HCT116 (cell line): ENCODE data around the gene RIPOR3. TPM values are rescaled to one million over a fixed set of nuclear protein-coding genes. Genes with fewer than 3 reads are reported as not detected.

Experiments
- ATAC-seq: fragments of 200-7000 bp; cut with Tn5 transposase; 2 replicates; pipeline ENCODE4 v1.9.1; 2020; ENCODE audit warnings: mild to moderate bottlenecking, moderate library complexity
- BruUV-seq: library from RNA; stranded (reverse); fragments of 400-500 nt; replicated peaks from 2 replicates; lab custom pipeline; 2021; lab: Mats Ljungman, UMichigan
- CTCF ChIA-PET: fragments of 300-600 bp; sonication (Branson Sonifier 250); formaldehyde crosslinking; loops from one replicate; lab custom pipeline; 2021; ENCODE audit warnings: antibody characterized with exemption; lab: Charles Lee
- POLR2A ChIA-PET: fragments of 300-600, 350-600 bp; sonication (Branson Sonifier 250); formaldehyde crosslinking; loops from one replicate; lab custom pipeline; 2021; ENCODE audit warnings: antibody characterized with exemption; lab: Charles Lee
- RAD21 ChIA-PET, 2 experiments: fragments of 300-600 bp; sonication (Branson Sonifier 250); formaldehyde crosslinking; loops; one replicate each; lab custom pipeline; 2023; ENCODE audit warnings: low total read pairs in 2 of 2; ENCODE audit not compliant: uncharacterized antibody in 2 of 2, unreplicated experiment in 2 of 2, low non-redundant PET in 1 of 2; lab: Charles Lee
- DNase-seq: peaks from one replicate; pipeline ENCODE4 v3.0.0-alpha.2; 2010; ENCODE audit warnings: low read depth, low spot score
- H2AFZ ChIP-seq: fragments of 200-600 bp; shearing (Covaris generic), sonication (generic); 2 replicates; pipeline ENCODE4 v1.6.1; 2017; ENCODE audit warnings: low read depth, mixed run types, mixed read lengths, antibody characterized with exemption, low read length; ENCODE audit not compliant: poor library complexity, severe bottlenecking
- H3K27ac ChIP-seq: 2 replicates; pipeline ENCODE4 v1.5.1; 2012; ENCODE audit warnings: low read depth, low read length
- H3K27me3 ChIP-seq: fragments of 200-600 bp; sonication (generic); 2 replicates; pipeline ENCODE4 v1.6.1; 2016; ENCODE audit warnings: mixed run types, low read length, mixed read lengths; ENCODE audit not compliant: insufficient read depth
- H3K36me3 ChIP-seq, 2 experiments: fragments of 200-500 bp in 1 of 2; fragments of 200-600 bp in 1 of 2; sonication (Bioruptor generic) in 1 of 2; sonication (generic) in 1 of 2; 2 replicates each; pipeline versions ENCODE4 v1.5.1 to v1.6.1; 2014 to 2016; ENCODE audit warnings: low read length in 2 of 2, inconsistent platforms in 1 of 2, mixed read lengths in 1 of 2, mixed run types in 1 of 2; ENCODE audit not compliant: insufficient read depth in 2 of 2, control insufficient read depth in 1 of 2
- H3K4me1 ChIP-seq, 2 experiments: fragments of 200-600 bp in 1 of 2; sonication (generic) in 1 of 2; 2 replicates each; pipeline versions ENCODE4 v1.5.1 to v1.6.1; 2012 to 2017; ENCODE audit warnings: low read length in 2 of 2, inconsistent platforms in 1 of 2, mild to moderate bottlenecking in 1 of 2, mixed read lengths in 1 of 2, mixed run types in 1 of 2, moderate library complexity in 1 of 2; ENCODE audit not compliant: insufficient read depth in 2 of 2, control insufficient read depth in 1 of 2
- H3K4me2 ChIP-seq: fragments of 200-600 bp; sonication (generic); 2 replicates; pipeline ENCODE4 v1.6.1; 2017; ENCODE audit warnings: mixed run types, low read length, mixed read lengths
- H3K4me3 ChIP-seq, 2 experiments: fragments of 200-600 bp in 1 of 2; sonication (generic) in 1 of 2; replicated peaks in 1 of 2; 2 replicates each; pipeline ENCODE4 v1.5.1; 2011 to 2016; ENCODE audit warnings: low read length in 2 of 2, control low read depth in 1 of 2, low read depth in 1 of 2, mild to moderate bottlenecking in 1 of 2, mixed read lengths in 1 of 2, mixed run types in 1 of 2
- H3K79me2 ChIP-seq: fragments of 200-600 bp; sonication (generic); 2 replicates; pipeline ENCODE4 v1.6.1; 2017; ENCODE audit warnings: mild to moderate bottlenecking, mixed run types, low read length, moderate library complexity, mixed read lengths; ENCODE audit not compliant: insufficient read depth
- H3K9ac ChIP-seq: fragments of 200-600 bp; sonication (generic); 2 replicates; pipeline ENCODE4 v1.6.1; 2016; ENCODE audit warnings: low read length, mixed read lengths
- H3K9me2 ChIP-seq: fragments of 200-600 bp; sonication (generic), shearing (Covaris generic); 2 replicates; pipeline ENCODE4 v1.6.1; 2017; ENCODE audit warnings: mixed run types, mild to moderate bottlenecking, moderate library complexity; ENCODE audit not compliant: insufficient read depth
- H3K9me3 ChIP-seq, 2 experiments: fragments of 200-500 bp in 1 of 2; fragments of 200-600 bp in 1 of 2; sonication (Bioruptor generic) in 1 of 2; sonication (generic) in 1 of 2; 2 replicates each; pipeline ENCODE4 v1.6.1; 2014 to 2017; ENCODE audit warnings: low read length in 2 of 2, mixed read lengths in 2 of 2, inconsistent platforms in 1 of 2, low read depth in 1 of 2, mild to moderate bottlenecking in 1 of 2, mixed run types in 1 of 2, moderate library complexity in 1 of 2; ENCODE audit not compliant: control insufficient read depth in 1 of 2, insufficient read depth in 1 of 2
- H4K20me1 ChIP-seq: fragments of 200-600 bp; sonication (generic), shearing (Covaris generic); 2 replicates; pipeline ENCODE4 v1.6.1; 2017; ENCODE audit warnings: mixed run types, mild to moderate bottlenecking, moderate library complexity; ENCODE audit not compliant: insufficient read depth
- EGR1 ChIP-seq: IDR thresholded peaks from 2 replicates; pipeline ENCODE4 v1.6.1; 2012; ENCODE audit warnings: low read depth
- EZH2 ChIP-seq: fragments of 200-600 bp; sonication (generic); IDR thresholded peaks from 2 replicates; pipeline ENCODE4 v1.6.1; 2017; ENCODE audit warnings: antibody characterized with exemption, mixed run types
- EZH2phosphoT487 ChIP-seq: fragments of 200-600 bp; IDR thresholded peaks from 2 replicates; pipeline ENCODE4 v1.6.1; 2018; ENCODE audit warnings: antibody characterized with exemption, borderline replicate concordance
- MAX ChIP-seq: IDR thresholded peaks from 2 replicates; pipeline ENCODE4 v1.6.1; 2012
- POLR2AphosphoS5 ChIP-seq: IDR thresholded peaks from 2 replicates; pipeline ENCODE4 v1.6.1; 2011; ENCODE audit warnings: mild to moderate bottlenecking, low read depth, low read length, moderate library complexity
- RAD21 ChIP-seq: IDR thresholded peaks from 2 replicates; pipeline ENCODE4 v1.6.1; 2012; ENCODE audit warnings: low read depth, mild to moderate bottlenecking
- SP1 ChIP-seq: IDR thresholded peaks from 2 replicates; pipeline ENCODE4 v1.6.1; 2012; ENCODE audit warnings: low read depth
- YY1 ChIP-seq: IDR thresholded peaks from 2 replicates; pipeline ENCODE4 v1.6.1; 2011; ENCODE audit warnings: low read length, low read depth, moderate library complexity, mild to moderate bottlenecking; ENCODE audit not compliant: insufficient replicate concordance; ENCODE audit errors: extremely low read depth
- ZFX ChIP-seq: fragments of 450-650 bp; IDR thresholded peaks from 2 replicates; pipeline ENCODE4 v1.6.1; 2017
- intact Hi-C: fragments of 100-400 bp; cut with micrococcal nuclease; formaldehyde crosslinking; loops from 2 replicates; pipeline ENCODE4 v1.10.0; 2022
- total RNA-seq: library from RNA; stranded (reverse); gene quantifications from one replicate; pipeline ENCODE4 v1.2.1, GENCODE V29; 2021; ENCODE audit not compliant: unreplicated experiment
- TF ChIP-seq, protein P1 (sequence below), 3 experiments: fragments of 200-600 bp in 1 of 3; sonication (generic) in 1 of 3; IDR thresholded peaks in 2 of 3; conservative IDR thresholded peaks in 1 of 3; 2 replicates each; pipeline ENCODE4 v1.5.1; 2012 to 2017; ENCODE audit warnings: low read depth in 2 of 3, low read length in 2 of 3, antibody characterized with exemption in 1 of 3, borderline replicate concordance in 1 of 3, control low read depth in 1 of 3, mild to moderate bottlenecking in 1 of 3, mixed read lengths in 1 of 3, mixed run types in 1 of 3, moderate library complexity in 1 of 3; ENCODE audit not compliant: insufficient read depth in 1 of 3
- TF ChIP-seq, protein P2 (sequence below): IDR thresholded peaks from 2 replicates; pipeline ENCODE4 v1.6.1; 2012; ENCODE audit warnings: low read depth
- TF ChIP-seq, protein P3 (sequence below): IDR thresholded peaks from 2 replicates; pipeline ENCODE4 v1.6.1; 2012

RIPOR3 gene
- total RNA-seq, 1 experiment from 2014 or later = 0.22 TPM

DNA sequence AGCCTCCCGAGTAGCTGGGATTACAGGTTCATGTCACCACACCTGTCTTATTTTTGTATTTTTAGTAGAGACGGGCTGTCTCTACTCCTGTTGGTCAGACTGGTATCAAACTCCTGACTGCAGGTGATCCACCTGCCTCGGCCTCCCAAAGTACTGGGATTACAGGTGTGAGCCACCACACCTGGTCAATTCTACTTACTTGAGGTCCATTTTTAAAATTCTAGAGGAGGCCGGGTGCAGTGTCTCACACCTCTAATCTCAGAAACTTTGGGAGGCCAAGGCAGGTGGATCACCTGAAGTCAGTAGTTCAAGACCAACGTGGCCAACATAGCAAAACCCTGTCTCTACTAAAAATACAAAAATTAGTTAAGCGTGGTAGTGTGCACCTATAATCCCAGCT is 7.8 kb downstream of the RIPOR3 start:
- Histone ChIP-seq H3K27me3 (no peaks in the 10 kb centered on the region), H3K36me3 (no peaks in the 10 kb centered on the region), H3K9me2 (no peaks in the 10 kb centered on the region), H3K4me2 (no peak overlapping the region), H3K9ac (no peak overlapping the region), H3K27ac (no peak overlapping the region), H3K9me3 (no peaks in the 10 kb centered on the region), H3K4me1 (peaks cover 2% of the 10 kb centered on the region in 2 experiments; a peak in 3 of 4 replicates), H3K79me2 (no peaks in the 10 kb centered on the region), H2AFZ (no peak overlapping the region), H3K4me3 (no peak overlapping the region), H4K20me1 (no peaks in the 10 kb centered on the region)
- CTCF ChIA-PET = no interaction called here
- ATAC-seq = no peak
- BruUV-seq = no TSS peak
- RAD21 ChIA-PET = no interaction called here
- POLR2A ChIA-PET = no interaction called here
- TF ChIP-seq YY1 = no peak
- no peak for TF ChIP-seq SP1
- intact Hi-C loops = no loop called here
- no peak for DNase-seq

- BruUV-seq = no TSS peak
- ChIA-PET POLR2A (interaction anchor here (0.7 kb wide), 1 partner anchor 1646 kb away, joined by 3 read pairs; no protein-coding TSS in a partner anchor), RAD21 (interaction anchor here in 1 of 2 experiments (0.6 kb wide), 1 partner anchor 14 kb away, joined by 3 read pairs; no protein-coding TSS in a partner anchor)
Observed at GRCh38 chr20:50682947-50683530, 8.3 kb downstream of the RIPOR3 start.

More at GRCh38 chr20:50682947-50683530, 8.3 kb downstream of the RIPOR3 start:
- H3K27me3 ChIP-seq = no peaks in the 10 kb centered on the region
- intact Hi-C loops = no loop called here
- no peak overlapping the region for H3K9ac ChIP-seq
- DNase-seq = no peak
- TF ChIP-seq ZFX (no peak), EZH2 (no peak), MAX (no peak), SP1 (no peak), POLR2AphosphoS5 (no peak), RAD21 (no peak), EZH2phosphoT487 (no peak), EGR1 (no peak)
- TF ChIP-seq, protein P1, sequence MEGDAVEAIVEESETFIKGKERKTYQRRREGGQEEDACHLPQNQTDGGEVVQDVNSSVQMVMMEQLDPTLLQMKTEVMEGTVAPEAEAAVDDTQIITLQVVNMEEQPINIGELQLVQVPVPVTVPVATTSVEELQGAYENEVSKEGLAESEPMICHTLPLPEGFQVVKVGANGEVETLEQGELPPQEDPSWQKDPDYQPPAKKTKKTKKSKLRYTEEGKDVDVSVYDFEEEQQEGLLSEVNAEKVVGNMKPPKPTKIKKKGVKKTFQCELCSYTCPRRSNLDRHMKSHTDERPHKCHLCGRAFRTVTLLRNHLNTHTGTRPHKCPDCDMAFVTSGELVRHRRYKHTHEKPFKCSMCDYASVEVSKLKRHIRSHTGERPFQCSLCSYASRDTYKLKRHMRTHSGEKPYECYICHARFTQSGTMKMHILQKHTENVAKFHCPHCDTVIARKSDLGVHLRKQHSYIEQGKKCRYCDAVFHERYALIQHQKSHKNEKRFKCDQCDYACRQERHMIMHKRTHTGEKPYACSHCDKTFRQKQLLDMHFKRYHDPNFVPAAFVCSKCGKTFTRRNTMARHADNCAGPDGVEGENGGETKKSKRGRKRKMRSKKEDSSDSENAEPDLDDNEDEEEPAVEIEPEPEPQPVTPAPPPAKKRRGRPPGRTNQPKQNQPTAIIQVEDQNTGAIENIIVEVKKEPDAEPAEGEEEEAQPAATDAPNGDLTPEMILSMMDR (IDR thresholded peaks at IDR 0.05 in 2 of 3, conservative IDR thresholded peaks at IDR 0.05 in 1 of 3; ENCODE audit: borderline replicate concordance in 1 of 3, insufficient read depth in 1 of 3, low read depth in 2 of 3, low read length in 2 of 3) = no peak
- TF ChIP-seq, protein P2, sequence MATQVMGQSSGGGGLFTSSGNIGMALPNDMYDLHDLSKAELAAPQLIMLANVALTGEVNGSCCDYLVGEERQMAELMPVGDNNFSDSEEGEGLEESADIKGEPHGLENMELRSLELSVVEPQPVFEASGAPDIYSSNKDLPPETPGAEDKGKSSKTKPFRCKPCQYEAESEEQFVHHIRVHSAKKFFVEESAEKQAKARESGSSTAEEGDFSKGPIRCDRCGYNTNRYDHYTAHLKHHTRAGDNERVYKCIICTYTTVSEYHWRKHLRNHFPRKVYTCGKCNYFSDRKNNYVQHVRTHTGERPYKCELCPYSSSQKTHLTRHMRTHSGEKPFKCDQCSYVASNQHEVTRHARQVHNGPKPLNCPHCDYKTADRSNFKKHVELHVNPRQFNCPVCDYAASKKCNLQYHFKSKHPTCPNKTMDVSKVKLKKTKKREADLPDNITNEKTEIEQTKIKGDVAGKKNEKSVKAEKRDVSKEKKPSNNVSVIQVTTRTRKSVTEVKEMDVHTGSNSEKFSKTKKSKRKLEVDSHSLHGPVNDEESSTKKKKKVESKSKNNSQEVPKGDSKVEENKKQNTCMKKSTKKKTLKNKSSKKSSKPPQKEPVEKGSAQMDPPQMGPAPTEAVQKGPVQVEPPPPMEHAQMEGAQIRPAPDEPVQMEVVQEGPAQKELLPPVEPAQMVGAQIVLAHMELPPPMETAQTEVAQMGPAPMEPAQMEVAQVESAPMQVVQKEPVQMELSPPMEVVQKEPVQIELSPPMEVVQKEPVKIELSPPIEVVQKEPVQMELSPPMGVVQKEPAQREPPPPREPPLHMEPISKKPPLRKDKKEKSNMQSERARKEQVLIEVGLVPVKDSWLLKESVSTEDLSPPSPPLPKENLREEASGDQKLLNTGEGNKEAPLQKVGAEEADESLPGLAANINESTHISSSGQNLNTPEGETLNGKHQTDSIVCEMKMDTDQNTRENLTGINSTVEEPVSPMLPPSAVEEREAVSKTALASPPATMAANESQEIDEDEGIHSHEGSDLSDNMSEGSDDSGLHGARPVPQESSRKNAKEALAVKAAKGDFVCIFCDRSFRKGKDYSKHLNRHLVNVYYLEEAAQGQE = no peak
- TF ChIP-seq, protein P3, sequence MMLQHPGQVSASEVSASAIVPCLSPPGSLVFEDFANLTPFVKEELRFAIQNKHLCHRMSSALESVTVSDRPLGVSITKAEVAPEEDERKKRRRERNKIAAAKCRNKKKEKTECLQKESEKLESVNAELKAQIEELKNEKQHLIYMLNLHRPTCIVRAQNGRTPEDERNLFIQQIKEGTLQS = no peak
- no peak overlapping the region for H3K27ac ChIP-seq
- no peak overlapping the region for H2AFZ ChIP-seq
- H3K9me3 ChIP-seq = no peaks in the 10 kb centered on the region
- H3K36me3 ChIP-seq = no peaks in the 10 kb centered on the region
- no peak overlapping the region for H3K4me2 ChIP-seq
- no peak overlapping the region for H3K4me3 ChIP-seq
- ATAC-seq = no peak
- H3K79me2 ChIP-seq = no peaks in the 10 kb centered on the region
- H4K20me1 ChIP-seq = no peaks in the 10 kb centered on the region
- peaks cover 7 to 8% of the 10 kb centered on the region in 2 experiments; a peak in 3 of 4 replicates for H3K4me1 ChIP-seq
- no peaks in the 10 kb centered on the region for H3K9me2 ChIP-seq
- CTCF ChIA-PET = no interaction called here
